ENCODE results near the gene MTCP1. TPM values are rescaled to one million over a fixed set of nuclear protein-coding genes. Genes with fewer than 3 reads are reported as not detected.

Gene MTCP1
- total and polyA plus RNA-seq, 9 of the 15 experiments (the other 6 are each of a cell fraction or from before 2014, with no cell fraction given): 12.7 to 28.0 (median 22.9) TPM

GRCh38 chrX:155086202-155086840 lies 15.4 kb upstream of the MTCP1 start (continued):
- TF ChIP-seq REST (IDR thresholded peaks at IDR 0.05; ENCODE audit: borderline replicate concordance) (peak; percentile 62), REST (CRISPR knock-in tag; IDR thresholded peaks at IDR 0.05; ENCODE audit: low read depth) (no peak), ATF4 (CRISPR knock-in tag; IDR thresholded peaks at IDR 0.05) (no peak), RAD21 (CRISPR knock-in tag; conservative IDR thresholded peaks at IDR 0.05 in 1 of 2, IDR thresholded peaks at IDR 0.05 in 1 of 2) (peak in 1 of 2 experiments; percentile 58; a peak in 3 of 4 replicates), ZBTB7A (IDR thresholded peaks at IDR 0.05; ENCODE audit: borderline replicate concordance, control insufficient read depth, low read depth, low read length) (0 out of 2 replicates have a peak, but pooled peaks have one; percentile 18), RBFOX2 (IDR thresholded peaks at IDR 0.05; ENCODE audit: low read depth, low read length) (no peak), TAF15 (IDR thresholded peaks at IDR 0.05; ENCODE audit: low read depth, low read length) (no peak), CBX3 (IDR thresholded peaks at IDR 0.05; ENCODE audit: borderline replicate concordance in 1 of 2, low read length in 2 of 2) (peak in 1 of 2 experiments; percentile 39; a peak in 1 of 3 replicates), ATF2 (CRISPR knock-in tag; IDR thresholded peaks at IDR 0.05) (no peak)
